HEK293 (cell line): ENCODE measurements around the gene TMA7B.

ENCODE experiments used
- CTCF ChIA-PET: fragments of 350-600 bp; formaldehyde crosslinking; extraction: SDS; loops from one replicate; lab custom pipeline; 2021; ENCODE audit warnings: antibody characterized with exemption; lab: Yijun Ruan, JAX
- POLR2A ChIA-PET: fragments of 300-600 bp; formaldehyde crosslinking; extraction: SDS; loops from one replicate; lab custom pipeline; 2020; ENCODE audit warnings: antibody characterized with exemption, inconsistent platforms; lab: Yijun Ruan, JAX
- H3K27ac ChIP-seq: fragments of 200-500 bp; sonication (Bioruptor generic); 2 replicates; pipeline ENCODE4 v1.5.1; 2014; ENCODE audit warnings: low read depth, low read length, control low read depth, inconsistent platforms; ENCODE audit errors: extremely low read depth
- H3K36me3 ChIP-seq, 2 experiments: fragments of 200-500 bp in 1 of 2; sonication (Bioruptor generic) in 1 of 2; 1 replicate in 1 of 2; 2 replicates in 1 of 2; pipeline ENCODE4 v1.5.1; 2014 to 2017; ENCODE audit warnings: inconsistent platforms in 2 of 2, low read length in 2 of 2; ENCODE audit not compliant: control insufficient read depth in 2 of 2, insufficient read depth in 1 of 2
- H3K4me1 ChIP-seq: fragments of 200-500 bp; sonication (Bioruptor generic); 2 replicates; pipeline ENCODE4 v1.5.1; 2014; ENCODE audit warnings: mild to moderate bottlenecking, low read length, inconsistent platforms; ENCODE audit not compliant: control insufficient read depth, insufficient read depth
- H3K4me3 ChIP-seq: 2 replicates; pipeline ENCODE4 v1.5.1; 2011; ENCODE audit warnings: low read depth, mild to moderate bottlenecking, control low read depth, low read length, moderate library complexity
- H3K9me3 ChIP-seq: fragments of 200-500 bp; sonication (Bioruptor generic); 2 replicates; pipeline ENCODE4 v1.5.1; 2014; ENCODE audit warnings: low read depth, low read length, inconsistent platforms; ENCODE audit not compliant: control insufficient read depth, insufficient read depth
- ATF2 ChIP-seq: fragments of 450-650 bp; formaldehyde crosslinking; IDR thresholded peaks from 2 replicates; pipeline ENCODE4 v1.5.1; 2016; ENCODE audit warnings: missing biosample characterization, missing genetic modification characterization, low read depth
- EGR2 ChIP-seq: fragments of 450-650 bp; formaldehyde crosslinking; IDR thresholded peaks from 2 replicates; pipeline ENCODE4 v1.5.1; 2016; ENCODE audit warnings: low read depth, missing biosample characterization, missing genetic modification characterization
- GLI2 ChIP-seq: fragments of 450-650 bp; formaldehyde crosslinking; IDR thresholded peaks from 2 replicates; pipeline ENCODE4; 2017; ENCODE audit warnings: missing biosample characterization, missing genetic modification characterization, low read depth, borderline replicate concordance
- GLIS1 ChIP-seq: fragments of 450-650 bp; formaldehyde crosslinking; IDR thresholded peaks from 2 replicates; pipeline ENCODE4 v1.5.1; 2016; ENCODE audit warnings: missing biosample characterization, missing genetic modification characterization
- HIC1 ChIP-seq: fragments of 450-650 bp; formaldehyde crosslinking; IDR thresholded peaks from 2 replicates; pipeline ENCODE4 v1.5.1; 2016; ENCODE audit warnings: missing biosample characterization, missing genetic modification characterization
- KLF16 ChIP-seq: fragments of 450-650 bp; formaldehyde crosslinking; IDR thresholded peaks from 2 replicates; pipeline ENCODE4 v1.5.1; 2017; ENCODE audit warnings: missing biosample characterization, missing genetic modification characterization
- OVOL3 ChIP-seq: fragments of 450-650 bp; formaldehyde crosslinking; IDR thresholded peaks from 2 replicates; pipeline ENCODE4 v1.5.1; 2016; ENCODE audit warnings: missing biosample characterization, missing genetic modification characterization
- REST ChIP-seq: fragments of 450-650 bp; formaldehyde crosslinking; IDR thresholded peaks from 2 replicates; pipeline ENCODE4 v1.5.1; 2016; ENCODE audit warnings: missing biosample characterization, missing genetic modification characterization
- SALL2 ChIP-seq: fragments of 450-650 bp; formaldehyde crosslinking; IDR thresholded peaks from 2 replicates; pipeline ENCODE4 v1.5.0; 2017; ENCODE audit warnings: missing biosample characterization, mild to moderate bottlenecking, missing genetic modification characterization, borderline replicate concordance
- ZBTB20 ChIP-seq: fragments of 450-650 bp; formaldehyde crosslinking; IDR thresholded peaks from 2 replicates; pipeline ENCODE4 v1.5.1; 2016; ENCODE audit warnings: missing biosample characterization, missing genetic modification characterization
- ZFHX2 ChIP-seq: fragments of 450-650 bp; formaldehyde crosslinking; conservative IDR thresholded peaks from 2 replicates; pipeline ENCODE4 v1.5.1; 2016; ENCODE audit warnings: missing biosample characterization, missing genetic modification characterization
- ZNF169 ChIP-seq: fragments of 450-650 bp; formaldehyde crosslinking; IDR thresholded peaks from 2 replicates; pipeline ENCODE4 v1.5.1; 2016; ENCODE audit warnings: missing biosample characterization, missing genetic modification characterization
- ZNF174 ChIP-seq: fragments of 450-650 bp; formaldehyde crosslinking; IDR thresholded peaks from 2 replicates; pipeline ENCODE4 v1.5.0; 2017; ENCODE audit warnings: missing biosample characterization, mild to moderate bottlenecking, missing genetic modification characterization
- ZNF211 ChIP-seq: fragments of 450-650 bp; formaldehyde crosslinking; IDR thresholded peaks from 2 replicates; pipeline ENCODE4 v1.5.1; 2016; ENCODE audit warnings: low read depth, missing biosample characterization, missing genetic modification characterization
- ZNF23 ChIP-seq: fragments of 450-650 bp; formaldehyde crosslinking; IDR thresholded peaks from 2 replicates; pipeline ENCODE4 v1.5.1; 2016; ENCODE audit warnings: missing biosample characterization, missing genetic modification characterization, borderline replicate concordance
- ZNF473 ChIP-seq: fragments of 450-650 bp; formaldehyde crosslinking; IDR thresholded peaks from 2 replicates; pipeline ENCODE4 v1.5.1; 2017; ENCODE audit warnings: missing biosample characterization, missing genetic modification characterization
- ZNF518A ChIP-seq: fragments of 450-650 bp; formaldehyde crosslinking; conservative IDR thresholded peaks from 2 replicates; pipeline ENCODE4 v1.5.1; 2016; ENCODE audit warnings: low read depth, missing biosample characterization, missing genetic modification characterization
- ZNF529 ChIP-seq: fragments of 450-650 bp; formaldehyde crosslinking; IDR thresholded peaks from 2 replicates; pipeline ENCODE4 v1.5.1; 2017; ENCODE audit warnings: missing genetic modification characterization, missing biosample characterization; ENCODE audit not compliant: insufficient replicate concordance
- ZNF639 ChIP-seq: fragments of 450-650 bp; formaldehyde crosslinking; IDR thresholded peaks from 2 replicates; pipeline ENCODE4 v1.5.1; 2016; ENCODE audit warnings: missing biosample characterization, missing genetic modification characterization
- ZNF777 ChIP-seq: fragments of 450-650 bp; formaldehyde crosslinking; IDR thresholded peaks from 2 replicates; pipeline ENCODE4 v1.5.1; 2017; ENCODE audit warnings: missing biosample characterization, missing genetic modification characterization, borderline replicate concordance

TMA7B gene

GRCh38 chr22:39958009-39958711 is 2.0 kb upstream of the TMA7B start:
- TF ChIP-seq ZNF23 (no peak), ZNF211 (tag by site-specific recombination) (no peak), ZNF529 (tag by site-specific recombination) (no peak), ZNF518A (tag by site-specific recombination) (no peak), KLF16 (tag by site-specific recombination) (no peak), ZNF473 (tag by site-specific recombination) (no peak), EGR2 (tag by site-specific recombination) (peak; percentile 94), OVOL3 (tag by site-specific recombination) (no peak), SALL2 (tag by site-specific recombination) (no peak), HIC1 (no peak), ATF2 (no peak), ZFHX2 (tag by site-specific recombination) (peak; percentile 76)
- TF ChIP-seq, all 188 proteins: peak for 2
- ChIA-PET POLR2A (no interaction called here), CTCF (interaction anchor here (0.7 to 1.3 kb wide), 3 partner anchors 25 to 67 kb away, joined by 3 read pairs; no protein-coding TSS in a partner anchor)
- H3K4me1 ChIP-seq: no peaks in the 10 kb centered on the region
- H3K36me3 ChIP-seq: no peaks in the 10 kb centered on the region
- H3K27ac ChIP-seq: no peak overlapping the region
- H3K9me3 ChIP-seq: no peaks in the 10 kb centered on the region
- H3K4me3 ChIP-seq: no peak overlapping the region

GRCh38 chr22:39958949-39959639 is 1.1 kb upstream of the TMA7B start:
- Histone ChIP-seq H3K27ac (no peak overlapping the region), H3K36me3 (no peaks in the 10 kb centered on the region), H3K4me3 (no peak overlapping the region), H3K4me1 (no peaks in the 10 kb centered on the region), H3K9me3 (no peaks in the 10 kb centered on the region)
- POLR2A ChIA-PET: no interaction called here
- CTCF ChIA-PET: interaction anchor here (0.7 kb wide), 1 partner anchor 65 kb away, joined by 3 read pairs; no protein-coding TSS in a partner anchor
- no peak for TF ChIP-seq REST
- no peak for TF ChIP-seq ZNF174 (tag by site-specific recombination)
- no peak for TF ChIP-seq ZBTB20 (tag by site-specific recombination)
- TF ChIP-seq GLIS1 (tag by site-specific recombination): no peak
- TF ChIP-seq ZNF777: no peak
- no peak for TF ChIP-seq ZNF169 (tag by site-specific recombination)
- no peak for TF ChIP-seq ZNF639 (tag by site-specific recombination)
- no peak for TF ChIP-seq GLI2 (tag by site-specific recombination)
